Measurements from ENCODE around the gene RARB. TPM values are rescaled to one million over a fixed set of nuclear protein-coding genes. Genes with fewer than 3 reads are reported as not detected.

RARB gene
- total and polyA plus RNA-seq, 8 donors = 1.7 to 28.0 (median 9.0) TPM

GRCh38 chr3:25573386-25574171 is 145.5 kb downstream of the RARB start:
- Histone ChIP-seq H3K9me3 (no peaks in the 10 kb centered on the region), H3K36me3 (peaks cover 0 to 36% (median 6%) of the 10 kb centered on the region in 4 donors), H3K27ac (peak overlapping the region in 2 of 5 donors; percentile 25 to 53), H3K4me1 (no peaks in the 10 kb centered on the region), H3K4me3 (no peak overlapping the region), H3K27me3 (no peaks in the 10 kb centered on the region)
- DNase-seq = no peak
- intact Hi-C loops (cut with DNase I; ENCODE audit: low total_unique reads) = no loop called here
- WGBS, 5 donors = 70 to 82% (median 78%) methylated on average over 19 of the region's 19 CpGs
- TF ChIP-seq EP300 (IDR thresholded peaks at IDR 0.05) (no peak), POLR2AphosphoS5 (IDR thresholded peaks at IDR 0.05) (no peak), POLR2A (IDR thresholded peaks at IDR 0.05) (no peak), CTCF (IDR thresholded peaks at IDR 0.05) (no peak)

- no peak for TF ChIP-seq POLR2A (IDR thresholded peaks at IDR 0.05)
- no peak for TF ChIP-seq CTCF (IDR thresholded peaks at IDR 0.05)
- no peak for TF ChIP-seq EP300 (IDR thresholded peaks at IDR 0.05)
- no peak for TF ChIP-seq POLR2AphosphoS5 (IDR thresholded peaks at IDR 0.05)
- 94 to 97% (median 95%) methylated on average over 16 of the region's 16 CpGs for WGBS, 5 donors
- Histone ChIP-seq H3K9me3 (no peaks in the 10 kb centered on the region), H3K36me3 (peaks cover 0 to 36% (median 6%) of the 10 kb centered on the region in 4 donors), H3K4me1 (no peaks in the 10 kb centered on the region), H3K4me3 (no peak overlapping the region), H3K27ac (no peak overlapping the region), H3K27me3 (no peaks in the 10 kb centered on the region)
- intact Hi-C loops (cut with DNase I; ENCODE audit: low total_unique reads) = no loop called here
- no peak for DNase-seq
Observed at GRCh38 chr3:25574172-25574765, 146.2 kb downstream of the RARB start.

GRCh38 chr3:25575001-25575400 is 146.9 kb downstream of the RARB start:
- H3K36me3 ChIP-seq = peaks cover 0 to 32% (median 6%) of the 10 kb centered on the region in 4 donors
- intact Hi-C loops (cut with DNase I; ENCODE audit: low total_unique reads) = no loop called here
- H3K4me1 ChIP-seq = no peaks in the 10 kb centered on the region
- no peaks in the 10 kb centered on the region for H3K9me3 ChIP-seq
- WGBS, 5 donors = 93 to 96% (median 94%) methylated on average over 12 of the region's 12 CpGs
- TF ChIP-seq EP300 (IDR thresholded peaks at IDR 0.05) (no peak), POLR2A (IDR thresholded peaks at IDR 0.05) (no peak), CTCF (IDR thresholded peaks at IDR 0.05) (no peak)
- DNase-seq = no peak
- H3K27ac ChIP-seq = no peak overlapping the region
- no peaks in the 10 kb centered on the region for H3K27me3 ChIP-seq
- no peak overlapping the region for H3K4me3 ChIP-seq

GRCh38 chr3:25576146-25576545 is 148.1 kb downstream of the RARB start:
- no peaks in the 10 kb centered on the region for H3K27me3 ChIP-seq
- peaks cover 0 to 28% (median 9%) of the 10 kb centered on the region in 4 donors for H3K36me3 ChIP-seq
- TF ChIP-seq EP300 (IDR thresholded peaks at IDR 0.05) (no peak), CTCF (IDR thresholded peaks at IDR 0.05) (no peak), POLR2A (IDR thresholded peaks at IDR 0.05) (no peak), POLR2AphosphoS5 (IDR thresholded peaks at IDR 0.05) (no peak)
- no peaks in the 10 kb centered on the region for H3K4me1 ChIP-seq
- no peak for DNase-seq
- intact Hi-C loops (cut with DNase I; ENCODE audit: low total_unique reads) = no loop called here
- no peaks in the 10 kb centered on the region for H3K9me3 ChIP-seq
- WGBS, 5 donors = 79 to 90% (median 85%) methylated on average over 4 of the region's 4 CpGs
- H3K27ac ChIP-seq = no peak overlapping the region
- H3K4me3 ChIP-seq = no peak overlapping the region

All from stomach (tissue), 9 donors.